ENCODE data around the gene GPR52.
A peak's percentile ranks its signal among the peaks of the same experiment; 100 is the strongest.

The GPR52 gene

GRCh38 chr1:174448531-174448883, 743 bp downstream of the GPR52 start:
- no peak for TF ChIP-seq CTCF (conservative IDR thresholded peaks at IDR 0.05; ENCODE audit: control insufficient read depth, insufficient read depth, low read depth, low read length)
- H3K4me3 ChIP-seq (ENCODE audit: control insufficient read depth, low read depth, low read length), result no peak overlapping the region
- DNase-seq (ENCODE audit: low read depth), result no peak

- DNase-seq (ENCODE audit: low read depth), result peak; percentile 13
- no peak overlapping the region for H3K4me3 ChIP-seq (ENCODE audit: control insufficient read depth, low read depth, low read length)
- no peak for TF ChIP-seq CTCF (conservative IDR thresholded peaks at IDR 0.05; ENCODE audit: control insufficient read depth, insufficient read depth, low read depth, low read length)
Observed at GRCh38 chr1:174448974-174449373, 1.2 kb downstream of the GPR52 start.

GRCh38 chr1:174451408-174451807, 3.6 kb downstream of the GPR52 start:
- H3K4me3 ChIP-seq (ENCODE audit: control insufficient read depth, low read depth, low read length), result no peak overlapping the region
- DNase-seq (ENCODE audit: low read depth), result no peak
- no peak for TF ChIP-seq CTCF (conservative IDR thresholded peaks at IDR 0.05; ENCODE audit: control insufficient read depth, insufficient read depth, low read depth, low read length)

DNA sequence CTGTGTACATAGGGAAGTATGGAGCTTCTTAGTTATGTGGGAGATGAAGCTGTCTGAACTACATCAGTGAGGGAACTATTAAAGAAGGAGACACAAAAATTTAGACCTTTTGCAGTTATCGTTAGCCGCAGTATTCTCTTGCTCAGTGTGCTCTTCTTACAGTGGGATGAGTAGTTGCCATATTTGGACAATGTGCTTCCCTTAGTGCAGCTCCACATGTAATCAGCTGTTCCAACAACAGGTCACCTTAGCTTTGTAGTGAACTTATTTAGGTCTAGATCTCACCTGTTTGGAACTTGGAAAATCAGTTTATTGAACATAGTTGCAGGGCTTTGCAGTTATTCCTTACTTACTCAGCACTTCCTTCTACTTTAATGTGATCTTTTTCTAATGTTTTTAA, 18.1 kb downstream of the GPR52 start:
- H3K4me3 ChIP-seq (ENCODE audit: control insufficient read depth, low read depth, low read length), result no peak overlapping the region
- TF ChIP-seq CTCF (conservative IDR thresholded peaks at IDR 0.05; ENCODE audit: control insufficient read depth, insufficient read depth, low read depth, low read length), result no peak
- no peak for DNase-seq (ENCODE audit: low read depth)

DNA sequence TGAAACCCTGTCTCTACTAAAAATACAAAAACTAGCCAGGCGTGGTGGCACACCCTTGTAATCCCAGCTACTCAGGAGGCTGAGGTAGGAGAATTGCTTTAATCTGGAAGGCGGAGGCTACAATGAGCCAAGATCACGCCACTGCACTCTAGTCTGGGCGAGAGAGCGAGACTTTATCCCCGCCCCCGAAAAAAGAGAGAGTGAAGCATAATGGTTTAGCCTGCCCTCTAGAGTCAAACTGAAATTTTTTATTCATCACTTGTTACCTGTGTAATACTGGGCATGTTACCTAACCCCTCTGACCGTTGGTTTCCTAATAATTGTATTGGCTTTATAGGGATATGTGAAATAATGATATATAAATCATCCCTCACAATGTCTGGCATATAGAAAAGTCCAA, 18.8 kb downstream of the GPR52 start:
- no peak overlapping the region for H3K4me3 ChIP-seq (ENCODE audit: control insufficient read depth, low read depth, low read length)
- DNase-seq (ENCODE audit: low read depth), result no peak
- no peak for TF ChIP-seq CTCF (conservative IDR thresholded peaks at IDR 0.05; ENCODE audit: control insufficient read depth, insufficient read depth, low read depth, low read length)

DNA sequence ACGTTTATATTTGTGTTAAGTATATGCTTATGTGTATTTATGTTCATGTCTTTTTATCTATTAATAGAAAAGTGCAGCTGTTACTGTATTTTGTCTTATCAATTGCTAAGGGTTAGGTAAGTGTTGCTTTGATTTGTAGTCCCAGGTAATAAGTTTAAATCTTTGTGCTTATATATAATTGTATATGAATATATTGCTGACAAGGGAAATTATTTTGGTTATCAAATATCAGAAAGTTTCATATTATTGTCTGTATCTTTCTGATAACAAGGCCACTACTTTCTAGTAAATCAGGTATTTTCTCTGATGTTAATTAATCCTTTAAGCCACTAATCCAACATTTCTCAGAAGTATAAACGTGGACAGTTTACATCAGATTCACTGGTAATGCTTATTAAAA, 21.3 kb downstream of the GPR52 start:
- DNase-seq (ENCODE audit: low read depth), result no peak
- no peak for TF ChIP-seq CTCF (conservative IDR thresholded peaks at IDR 0.05; ENCODE audit: control insufficient read depth, insufficient read depth, low read depth, low read length)
- H3K4me3 ChIP-seq (ENCODE audit: control insufficient read depth, low read depth, low read length), result no peak overlapping the region

- no peak overlapping the region for H3K4me3 ChIP-seq (ENCODE audit: control insufficient read depth, low read depth, low read length)
- no peak for DNase-seq (ENCODE audit: low read depth)
- no peak for TF ChIP-seq CTCF (conservative IDR thresholded peaks at IDR 0.05; ENCODE audit: control insufficient read depth, insufficient read depth, low read depth, low read length)
Observed at GRCh38 chr1:174469687-174470086, 21.9 kb downstream of the GPR52 start.

Data from fibroblast of mammary gland (primary cell).